HG03280 (cell line): ENCODE measurements around the gene TFF1.

Experiments
- ATAC-seq: cut with Tn5 transposase; IDR thresholded peaks from one replicate; pipeline ENCODE4 v1.9.1; 2021; ENCODE audit warnings: mild to moderate bottlenecking, moderate library complexity; ENCODE audit not compliant: unreplicated experiment

TFF1 gene

GRCh38 chr21:42321231-42321630, 45.1 kb downstream of the TFF1 start:
- ATAC-seq = no peak

GRCh38 chr21:42320791-42321190, 45.5 kb downstream of the TFF1 start:
- no peak for ATAC-seq

- ATAC-seq = no peak
Measured at GRCh38 chr21:42319851-42320572, 46.3 kb downstream of the TFF1 start.

GRCh38 chr21:42319376-42319775, 47.0 kb downstream of the TFF1 start:
- ATAC-seq = no peak

- no peak for ATAC-seq
Measured at GRCh38 chr21:42317826-42318746, 48.2 kb downstream of the TFF1 start.

GRCh38 chr21:42317341-42317741, 49.0 kb downstream of the TFF1 start:
- no peak for ATAC-seq

- ATAC-seq = no peak
Measured at GRCh38 chr21:42316891-42317290, 49.4 kb downstream of the TFF1 start.

- ATAC-seq = no peak
Measured at GRCh38 chr21:42315296-42315891, 50.9 kb downstream of the TFF1 start, which contains the start of gene TFF3. Gene TFF3 (minus strand): TSS chr21:42315409. CDS start chr21:42315374, 35 bp downstream.

GRCh38 chr21:42314616-42315295, 51.6 kb downstream of the TFF1 start:
- no peak for ATAC-seq

- ATAC-seq = no peak
Measured at GRCh38 chr21:42313501-42313969, 52.8 kb downstream of the TFF1 start.

GRCh38 chr21:42312626-42313104, 53.7 kb downstream of the TFF1 start:
- ATAC-seq = no peak
